ENCODE measurements around the gene CAMK1D.

GRCh38 chr10:12660812-12661211, 311.5 kb downstream of the CAMK1D start:
- TF ChIP-seq, protein P1, sequence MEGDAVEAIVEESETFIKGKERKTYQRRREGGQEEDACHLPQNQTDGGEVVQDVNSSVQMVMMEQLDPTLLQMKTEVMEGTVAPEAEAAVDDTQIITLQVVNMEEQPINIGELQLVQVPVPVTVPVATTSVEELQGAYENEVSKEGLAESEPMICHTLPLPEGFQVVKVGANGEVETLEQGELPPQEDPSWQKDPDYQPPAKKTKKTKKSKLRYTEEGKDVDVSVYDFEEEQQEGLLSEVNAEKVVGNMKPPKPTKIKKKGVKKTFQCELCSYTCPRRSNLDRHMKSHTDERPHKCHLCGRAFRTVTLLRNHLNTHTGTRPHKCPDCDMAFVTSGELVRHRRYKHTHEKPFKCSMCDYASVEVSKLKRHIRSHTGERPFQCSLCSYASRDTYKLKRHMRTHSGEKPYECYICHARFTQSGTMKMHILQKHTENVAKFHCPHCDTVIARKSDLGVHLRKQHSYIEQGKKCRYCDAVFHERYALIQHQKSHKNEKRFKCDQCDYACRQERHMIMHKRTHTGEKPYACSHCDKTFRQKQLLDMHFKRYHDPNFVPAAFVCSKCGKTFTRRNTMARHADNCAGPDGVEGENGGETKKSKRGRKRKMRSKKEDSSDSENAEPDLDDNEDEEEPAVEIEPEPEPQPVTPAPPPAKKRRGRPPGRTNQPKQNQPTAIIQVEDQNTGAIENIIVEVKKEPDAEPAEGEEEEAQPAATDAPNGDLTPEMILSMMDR (IDR thresholded peaks at IDR 0.05; ENCODE audit: low read depth, low read length): no peak
- TF ChIP-seq MYC (IDR thresholded peaks at IDR 0.05; ENCODE audit: low read depth, low read length): no peak

Data from NB4 (cell line).